Osteoblast (primary cell): ENCODE results near the gene SLC46A2. TPM values are rescaled to one million over a fixed set of nuclear protein-coding genes. Genes with fewer than 3 reads are reported as not detected.

Experiments used
- DNase-seq: peaks from one replicate; pipeline ENCODE4 v3.0.0; 2011; ENCODE audit warnings: low spot score, mixed read lengths; ENCODE audit not compliant: insufficient read length; ENCODE audit errors: missing footprints
- H2AFZ ChIP-seq: 2 replicates; pipeline ENCODE4 v1.6.0; 2011; ENCODE audit warnings: mild to moderate bottlenecking, low read length
- H3K27ac ChIP-seq: 2 replicates; pipeline ENCODE4 v1.5.1; 2011; ENCODE audit warnings: mild to moderate bottlenecking, low read depth, low read length, moderate library complexity
- H3K27me3 ChIP-seq: 2 replicates; pipeline ENCODE4 v1.6.0; 2012; ENCODE audit warnings: mild to moderate bottlenecking, control low read depth, inconsistent platforms, low read length, moderate library complexity; ENCODE audit not compliant: insufficient read depth
- H3K36me3 ChIP-seq: 2 replicates; pipeline ENCODE4 v1.5.1; 2011; ENCODE audit warnings: mild to moderate bottlenecking, low read length, control low read depth, moderate library complexity; ENCODE audit not compliant: insufficient read depth
- H3K4me1 ChIP-seq: 2 replicates; pipeline ENCODE4 v1.5.1; 2011; ENCODE audit warnings: mild to moderate bottlenecking, low read length, control low read depth, moderate library complexity; ENCODE audit not compliant: insufficient read depth
- H3K4me2 ChIP-seq: 2 replicates; pipeline ENCODE4 v1.6.0; 2011; ENCODE audit warnings: mild to moderate bottlenecking, low read length; ENCODE audit not compliant: insufficient read depth
- H3K4me3 ChIP-seq: fragments of 200-600 bp; sonication (generic); 3 replicates; pipeline ENCODE4 v1.5.1; 2012; ENCODE audit warnings: mild to moderate bottlenecking, low read length, inconsistent platforms; ENCODE audit not compliant: insufficient read depth
- H3K79me2 ChIP-seq: 2 replicates; pipeline ENCODE4 v1.6.0; 2012; ENCODE audit warnings: mild to moderate bottlenecking, low read length, control low read depth, inconsistent platforms; ENCODE audit not compliant: insufficient read depth
- H3K9me3 ChIP-seq: 2 replicates; pipeline ENCODE4 v1.5.1; 2011; ENCODE audit warnings: low read depth, low read length, control low read depth
- H4K20me1 ChIP-seq: 2 replicates; pipeline ENCODE4 v1.6.0; 2012; ENCODE audit warnings: mild to moderate bottlenecking, low read length, control low read depth; ENCODE audit not compliant: insufficient read depth
- total RNA-seq: library from RNA; depleted of rRNA; stranded (reverse); fragments of >200 nt; gene quantifications from 2 replicates; pipeline ENCODE4 v1.2.3, GENCODE V29; 2012
- TF ChIP-seq, protein P1 (sequence below): IDR thresholded peaks from 2 replicates; pipeline ENCODE4 v1.5.1; 2011; ENCODE audit warnings: mild to moderate bottlenecking, low read depth, low read length, moderate library complexity; ENCODE audit errors: extremely low read depth

Gene SLC46A2
- total RNA-seq, 1 donor, result under 0.01 TPM

DNA sequence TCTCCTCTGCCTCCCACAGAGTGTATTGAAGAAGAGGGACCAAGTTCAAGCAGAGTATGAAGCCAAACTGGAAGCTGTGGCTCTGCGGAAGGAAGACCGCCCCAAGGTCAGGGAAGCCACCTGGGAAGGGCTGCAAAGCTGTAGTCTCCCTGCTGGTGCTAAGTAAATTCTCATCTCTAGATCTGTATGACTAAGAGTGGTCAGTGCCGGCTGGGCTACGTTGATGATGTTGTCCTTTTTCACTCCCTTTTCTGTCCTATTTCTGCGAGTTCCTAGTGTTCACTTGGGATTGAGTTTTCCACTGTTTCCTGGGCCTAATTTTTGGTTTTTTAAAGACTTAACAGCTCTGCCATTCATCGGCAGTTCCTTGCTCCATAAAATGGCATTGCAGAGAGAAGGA lies 39.8 kb downstream of the SLC46A2 start:
- Histone ChIP-seq H3K9me3 (no peaks in the 10 kb centered on the region), H3K4me3 (no peak overlapping the region), H3K79me2 (peaks cover 3% of the 10 kb centered on the region), H3K27ac (no peak overlapping the region), H3K4me1 (peaks cover 29% of the 10 kb centered on the region), H4K20me1 (no peaks in the 10 kb centered on the region), H3K36me3 (peaks cover 10% of the 10 kb centered on the region), H2AFZ (no peak overlapping the region), H3K4me2 (no peak overlapping the region), H3K27me3 (no peaks in the 10 kb centered on the region)
- TF ChIP-seq, protein P1, sequence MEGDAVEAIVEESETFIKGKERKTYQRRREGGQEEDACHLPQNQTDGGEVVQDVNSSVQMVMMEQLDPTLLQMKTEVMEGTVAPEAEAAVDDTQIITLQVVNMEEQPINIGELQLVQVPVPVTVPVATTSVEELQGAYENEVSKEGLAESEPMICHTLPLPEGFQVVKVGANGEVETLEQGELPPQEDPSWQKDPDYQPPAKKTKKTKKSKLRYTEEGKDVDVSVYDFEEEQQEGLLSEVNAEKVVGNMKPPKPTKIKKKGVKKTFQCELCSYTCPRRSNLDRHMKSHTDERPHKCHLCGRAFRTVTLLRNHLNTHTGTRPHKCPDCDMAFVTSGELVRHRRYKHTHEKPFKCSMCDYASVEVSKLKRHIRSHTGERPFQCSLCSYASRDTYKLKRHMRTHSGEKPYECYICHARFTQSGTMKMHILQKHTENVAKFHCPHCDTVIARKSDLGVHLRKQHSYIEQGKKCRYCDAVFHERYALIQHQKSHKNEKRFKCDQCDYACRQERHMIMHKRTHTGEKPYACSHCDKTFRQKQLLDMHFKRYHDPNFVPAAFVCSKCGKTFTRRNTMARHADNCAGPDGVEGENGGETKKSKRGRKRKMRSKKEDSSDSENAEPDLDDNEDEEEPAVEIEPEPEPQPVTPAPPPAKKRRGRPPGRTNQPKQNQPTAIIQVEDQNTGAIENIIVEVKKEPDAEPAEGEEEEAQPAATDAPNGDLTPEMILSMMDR, result no peak
- DNase-seq, result no peak

DNA sequence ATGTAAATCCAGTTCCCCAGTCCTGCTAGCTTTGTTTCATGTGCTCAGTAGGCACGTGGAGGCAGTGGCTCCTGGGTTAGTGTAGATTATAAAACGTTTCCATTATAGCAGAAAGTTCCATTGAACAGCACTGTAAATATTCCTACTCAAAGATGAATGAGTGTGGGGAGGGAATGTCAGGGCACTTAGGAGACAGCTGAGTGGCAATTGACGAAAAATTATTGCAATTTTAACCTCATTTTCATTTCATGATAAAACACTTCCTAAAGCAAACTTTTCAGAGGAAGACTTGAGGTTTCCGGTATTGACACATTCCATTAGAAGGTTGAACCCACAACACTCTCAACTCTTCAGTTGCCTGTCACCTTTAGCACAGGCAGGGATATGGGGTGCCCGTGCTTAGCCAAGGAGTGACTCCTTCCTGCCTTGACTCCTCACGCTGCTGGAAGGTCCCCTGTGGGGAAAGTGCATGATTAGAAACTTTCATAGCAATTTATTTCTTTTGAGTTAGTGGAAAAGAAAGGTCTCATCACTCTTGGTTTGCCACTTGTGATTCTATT lies 41.2 kb downstream of the SLC46A2 start:
- peaks cover 33% of the 10 kb centered on the region for H3K4me1 ChIP-seq
- H3K79me2 ChIP-seq, result no peaks in the 10 kb centered on the region
- peaks cover 10% of the 10 kb centered on the region for H3K36me3 ChIP-seq
- H2AFZ ChIP-seq, result no peak overlapping the region
- no peak overlapping the region for H3K4me3 ChIP-seq
- peaks cover under 1% of the 10 kb centered on the region for H4K20me1 ChIP-seq
- no peaks in the 10 kb centered on the region for H3K9me3 ChIP-seq
- H3K27me3 ChIP-seq, result no peaks in the 10 kb centered on the region
- DNase-seq, result no peak
- TF ChIP-seq, protein P1, result no peak
- H3K27ac ChIP-seq, result no peak overlapping the region
- no peak overlapping the region for H3K4me2 ChIP-seq

DNA sequence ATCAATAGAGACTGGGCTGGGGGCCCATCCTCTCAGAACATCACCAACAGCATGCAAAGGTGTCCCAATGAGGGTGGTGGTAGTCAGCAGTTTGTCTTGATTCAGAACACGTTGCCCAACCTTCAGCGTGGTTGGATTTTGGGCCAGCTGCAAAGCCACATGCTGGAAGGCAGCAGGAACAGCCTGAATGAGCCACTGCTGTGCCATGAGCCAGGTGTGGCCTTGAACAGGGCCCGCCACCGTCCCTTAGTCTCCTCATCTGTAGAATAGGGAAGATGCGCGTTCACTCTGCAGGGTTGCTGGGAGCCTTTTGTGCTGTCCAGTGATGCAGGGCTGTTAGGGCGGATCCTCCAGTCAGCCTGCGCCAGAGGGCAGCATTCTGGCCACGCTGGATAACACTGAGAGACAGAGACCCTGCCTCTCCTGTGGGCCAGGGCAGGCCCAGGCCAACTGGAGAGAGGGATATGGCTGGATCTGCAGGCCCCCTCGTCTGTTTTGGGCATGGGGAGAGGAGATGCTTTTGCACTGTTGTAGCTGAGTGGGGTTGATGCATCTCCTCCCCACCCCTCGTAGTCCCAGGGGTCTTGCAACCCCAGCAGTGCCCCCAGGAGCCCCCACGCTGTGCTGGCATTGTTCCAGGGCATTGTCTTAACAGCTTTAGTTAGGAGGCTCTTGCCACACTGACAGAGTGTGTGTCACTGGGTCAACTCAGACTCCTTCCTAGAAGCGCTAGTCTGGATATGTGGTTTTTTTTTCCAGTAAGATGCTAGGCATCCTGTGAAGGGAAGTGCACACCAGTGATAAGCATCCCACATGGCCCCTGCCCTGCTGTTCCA lies 42.1 kb downstream of the SLC46A2 start:
- peaks cover 5% of the 10 kb centered on the region for H4K20me1 ChIP-seq
- no peak overlapping the region for H3K4me3 ChIP-seq
- peaks cover 9% of the 10 kb centered on the region for H3K36me3 ChIP-seq
- H3K4me1 ChIP-seq, result peaks cover 28% of the 10 kb centered on the region
- H3K9me3 ChIP-seq, result no peaks in the 10 kb centered on the region
- H2AFZ ChIP-seq, result no peak overlapping the region
- no peaks in the 10 kb centered on the region for H3K79me2 ChIP-seq
- H3K27me3 ChIP-seq, result no peaks in the 10 kb centered on the region
- no peak overlapping the region for H3K4me2 ChIP-seq
- no peak for DNase-seq
- no peak overlapping the region for H3K27ac ChIP-seq
- TF ChIP-seq, protein P1, result no peak
